Keratinocyte (primary cell): Measurements from ENCODE around the gene DNAJC5G. TPM values are rescaled to one million over a fixed set of nuclear protein-coding genes. Genes with fewer than 3 reads are reported as not detected.

Experiments
- DNase-seq: peaks from one replicate; pipeline ENCODE4 v3.0.0-alpha.2; 2011; ENCODE audit warnings: low read depth, missing footprints, low spot score
- FAIRE-seq: peaks from 2 replicates; lab custom pipeline; 2011; peaks lifted over from hg19 to GRCh38; lab: Jason Lieb, UNC
- H2AFZ ChIP-seq: 2 replicates; pipeline ENCODE4 v1.6.0; 2012; ENCODE audit warnings: low read length, control low read depth, inconsistent platforms; ENCODE audit not compliant: control insufficient read depth
- H3K27ac ChIP-seq: 2 replicates; pipeline ENCODE4 v1.5.1; 2011; ENCODE audit warnings: low read length; ENCODE audit not compliant: control insufficient read depth, insufficient read depth
- H3K27me3 ChIP-seq: 3 replicates; pipeline ENCODE4 v1.6.0; 2011; ENCODE audit warnings: low read length; ENCODE audit not compliant: control insufficient read depth, insufficient read depth; ENCODE audit errors: extremely low read depth
- H3K36me3 ChIP-seq, 2 experiments: 2 replicates in 1 of 2; 3 replicates in 1 of 2; pipeline ENCODE4 v1.5.1; 2011; ENCODE audit warnings: low read length in 2 of 2, mild to moderate bottlenecking in 1 of 2; ENCODE audit not compliant: control insufficient read depth in 2 of 2, insufficient read depth in 2 of 2; ENCODE audit errors: extremely low read depth in 1 of 2
- H3K4me1 ChIP-seq: 3 replicates; pipeline ENCODE4 v1.5.1; 2011; ENCODE audit warnings: low read length; ENCODE audit not compliant: control insufficient read depth, insufficient read depth; ENCODE audit errors: extremely low read depth
- H3K4me2 ChIP-seq: 3 replicates; pipeline ENCODE4 v1.6.0; 2011; ENCODE audit warnings: low read depth, low read length; ENCODE audit not compliant: control insufficient read depth, insufficient read depth; ENCODE audit errors: extremely low read depth
- H3K4me3 ChIP-seq, 3 experiments: fragments of 200-600 bp in 1 of 3; sonication (generic) in 1 of 3; 2 replicates in 2 of 3; 3 replicates in 1 of 3; pipeline ENCODE4 v1.5.1; 2011 to 2016; ENCODE audit warnings: low read length in 3 of 3, mild to moderate bottlenecking in 3 of 3, control low read depth in 2 of 3, inconsistent platforms in 1 of 3, low read depth in 1 of 3, mixed read lengths in 1 of 3, mixed run types in 1 of 3, moderate library complexity in 1 of 3; ENCODE audit not compliant: control insufficient read depth in 2 of 3, insufficient read depth in 2 of 3; ENCODE audit errors: extremely low read depth in 1 of 3
- H3K79me2 ChIP-seq: 2 replicates; pipeline ENCODE4 v1.6.0; 2012; ENCODE audit warnings: low read length; ENCODE audit not compliant: control insufficient read depth, insufficient read depth
- H3K9ac ChIP-seq: 3 replicates; pipeline ENCODE4 v1.6.0; 2011; ENCODE audit warnings: low read length; ENCODE audit not compliant: control insufficient read depth, insufficient read depth; ENCODE audit errors: extremely low read depth
- H3K9me1 ChIP-seq: 3 replicates; pipeline ENCODE4 v1.6.0; 2011; ENCODE audit warnings: low read length; ENCODE audit not compliant: control insufficient read depth, insufficient read depth; ENCODE audit errors: extremely low read depth
- H3K9me3 ChIP-seq: 2 replicates; pipeline ENCODE4 v1.5.1; 2012; ENCODE audit warnings: low read depth, low read length; ENCODE audit not compliant: control insufficient read depth
- H4K20me1 ChIP-seq: 3 replicates; pipeline ENCODE4 v1.6.0; 2011; ENCODE audit warnings: low read length; ENCODE audit not compliant: control insufficient read depth, insufficient read depth; ENCODE audit errors: extremely low read depth
- EZH2 ChIP-seq: IDR thresholded peaks from one replicate; pipeline ENCODE4 v1.6.1; 2012; ENCODE audit warnings: inconsistent platforms, mild to moderate bottlenecking, low read length, moderate library complexity
- dilution Hi-C: fragments of 300-500 bp; cut with MboI; formaldehyde crosslinking; loops from one replicate; pipeline ENCODE4 v1.7.0; 2020; ENCODE audit warnings: low sequenced_read_pairs; ENCODE audit not compliant: extremely low pct_ligation_motif_present
- polyA plus RNA-seq, 5 experiments: library from polyadenylated mRNA; depleted of rRNA in 3 of 5; stranded (reverse) in 3 of 5; stranded (forward) in 1 of 5; unstranded in 1 of 5; fragments of >200 nt; gene quantifications; 1 replicate in 1 of 5; 2 replicates in 3 of 5; 3 replicates in 1 of 5; pipeline versions ENCODE4 v1.2.1 to v1.2.3, GENCODE V29; 2011 to 2012; ENCODE audit warnings: missing spikeins in 2 of 5, low read depth in 1 of 5, low replicate concordance in 1 of 5
- TF ChIP-seq, protein P1 (sequence below), 3 experiments: IDR thresholded peaks in 1 of 3; conservative IDR thresholded peaks in 1 of 3; optimal IDR thresholded peaks in 1 of 3; 2 replicates in 2 of 3; 3 replicates in 1 of 3; pipeline versions ENCODE3 to v1.5.1; 2011; ENCODE audit warnings: low read length in 3 of 3, mild to moderate bottlenecking in 3 of 3, moderate library complexity in 2 of 3, control low read depth in 1 of 3, inconsistent platforms in 1 of 3; ENCODE audit not compliant: insufficient read depth in 2 of 3; ENCODE audit errors: extremely low read depth in 1 of 3

DNAJC5G gene
- polyA plus RNA-seq, 1 donor (not counting 4 experiments of a cell fraction or from before 2014, with no cell fraction given): not detected

DNA sequence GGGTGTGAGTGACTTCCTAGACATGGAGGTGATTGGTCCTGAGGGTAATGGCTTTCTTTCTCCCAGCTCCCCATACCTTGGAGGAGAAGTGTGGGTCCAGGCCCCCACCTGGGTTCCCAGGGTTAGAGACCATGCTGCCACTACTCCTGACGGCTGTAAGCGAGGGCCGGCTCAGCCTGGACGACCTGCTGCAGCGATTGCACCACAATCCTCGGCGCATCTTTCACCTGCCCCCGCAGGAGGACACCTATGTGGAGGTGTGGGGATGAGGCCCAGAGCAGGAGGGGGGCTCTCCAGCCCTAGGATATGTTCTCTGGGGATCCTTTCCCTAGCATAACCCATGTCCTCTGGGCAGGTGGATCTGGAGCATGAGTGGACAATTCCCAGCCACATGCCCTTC is 36.3 kb upstream of the DNAJC5G start:
- H3K4me1 ChIP-seq: no peaks in the 10 kb centered on the region
- DNase-seq (no peak), FAIRE-seq (no peak)
- H3K4me3 ChIP-seq: no peak overlapping the region
- peaks cover 51 to 78% of the 10 kb centered on the region in 2 experiments for H3K36me3 ChIP-seq
- TF ChIP-seq, protein P1, sequence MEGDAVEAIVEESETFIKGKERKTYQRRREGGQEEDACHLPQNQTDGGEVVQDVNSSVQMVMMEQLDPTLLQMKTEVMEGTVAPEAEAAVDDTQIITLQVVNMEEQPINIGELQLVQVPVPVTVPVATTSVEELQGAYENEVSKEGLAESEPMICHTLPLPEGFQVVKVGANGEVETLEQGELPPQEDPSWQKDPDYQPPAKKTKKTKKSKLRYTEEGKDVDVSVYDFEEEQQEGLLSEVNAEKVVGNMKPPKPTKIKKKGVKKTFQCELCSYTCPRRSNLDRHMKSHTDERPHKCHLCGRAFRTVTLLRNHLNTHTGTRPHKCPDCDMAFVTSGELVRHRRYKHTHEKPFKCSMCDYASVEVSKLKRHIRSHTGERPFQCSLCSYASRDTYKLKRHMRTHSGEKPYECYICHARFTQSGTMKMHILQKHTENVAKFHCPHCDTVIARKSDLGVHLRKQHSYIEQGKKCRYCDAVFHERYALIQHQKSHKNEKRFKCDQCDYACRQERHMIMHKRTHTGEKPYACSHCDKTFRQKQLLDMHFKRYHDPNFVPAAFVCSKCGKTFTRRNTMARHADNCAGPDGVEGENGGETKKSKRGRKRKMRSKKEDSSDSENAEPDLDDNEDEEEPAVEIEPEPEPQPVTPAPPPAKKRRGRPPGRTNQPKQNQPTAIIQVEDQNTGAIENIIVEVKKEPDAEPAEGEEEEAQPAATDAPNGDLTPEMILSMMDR (optimal IDR thresholded peaks at IDR 0.05 in 1 of 3, IDR thresholded peaks at IDR 0.05 in 1 of 3, conservative IDR thresholded peaks at IDR 0.05 in 1 of 3; ENCODE audit: extremely low read depth in 1 of 3, insufficient read depth in 2 of 3, low read length in 3 of 3): no peak
- TF ChIP-seq EZH2: no peak
- no peaks in the 10 kb centered on the region for H3K79me2 ChIP-seq
- H3K9me1 ChIP-seq: no peaks in the 10 kb centered on the region
- no peaks in the 10 kb centered on the region for H3K27me3 ChIP-seq
- no peak overlapping the region for H3K27ac ChIP-seq
- H3K9ac ChIP-seq: no peak overlapping the region
- H4K20me1 ChIP-seq: no peaks in the 10 kb centered on the region
- no peaks in the 10 kb centered on the region for H3K9me3 ChIP-seq
- H3K4me2 ChIP-seq: no peak overlapping the region
- dilution Hi-C loops: no loop called here
- H2AFZ ChIP-seq: no peak overlapping the region

DNA sequence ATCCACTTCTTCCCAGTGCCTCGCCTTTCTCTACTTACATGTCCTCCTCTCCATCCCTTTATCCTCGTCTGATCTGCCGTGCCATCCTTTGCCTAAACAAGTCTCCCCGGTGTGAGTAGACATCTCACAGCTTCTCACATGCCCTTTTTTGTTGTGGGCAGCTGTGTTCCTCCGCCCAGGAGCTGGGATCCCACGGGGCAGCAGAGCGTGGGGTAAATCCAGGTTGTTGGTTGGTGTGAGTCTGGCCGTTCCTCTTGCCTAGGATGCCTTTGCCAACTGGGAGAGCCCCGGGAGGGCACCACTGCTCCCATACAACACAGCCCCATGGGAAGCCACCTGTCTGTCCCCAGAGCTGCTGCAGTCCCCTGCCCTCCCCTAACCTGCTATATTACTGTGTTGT is 34.8 kb upstream of the DNAJC5G start:
- no peaks in the 10 kb centered on the region for H3K9me3 ChIP-seq
- no peaks in the 10 kb centered on the region for H4K20me1 ChIP-seq
- no peak overlapping the region for H2AFZ ChIP-seq
- no peak overlapping the region for H3K4me3 ChIP-seq
- no peak for DNase-seq
- dilution Hi-C loops: no loop called here
- H3K27me3 ChIP-seq: no peaks in the 10 kb centered on the region
- H3K79me2 ChIP-seq: no peaks in the 10 kb centered on the region
- H3K27ac ChIP-seq: no peak overlapping the region
- peaks cover 48 to 74% of the 10 kb centered on the region in 2 experiments for H3K36me3 ChIP-seq
- H3K9me1 ChIP-seq: no peaks in the 10 kb centered on the region
- no peak overlapping the region for H3K9ac ChIP-seq
- TF ChIP-seq, protein P1 (optimal IDR thresholded peaks at IDR 0.05 in 1 of 3, IDR thresholded peaks at IDR 0.05 in 1 of 3, conservative IDR thresholded peaks at IDR 0.05 in 1 of 3; ENCODE audit: extremely low read depth in 1 of 3, insufficient read depth in 2 of 3, low read length in 3 of 3): no peak
- TF ChIP-seq EZH2: no peak
- H3K4me2 ChIP-seq: no peak overlapping the region
- no peaks in the 10 kb centered on the region for H3K4me1 ChIP-seq
- FAIRE-seq: no peak
